HepG2 (cell line): ENCODE data around the gene ITGA2. TPM values are rescaled to one million over a fixed set of nuclear protein-coding genes. Genes with fewer than 3 reads are reported as not detected.

Experiments used
- DPF2 ChIP-seq: sonication (generic); formaldehyde crosslinking; IDR thresholded peaks from 2 replicates; pipeline ENCODE4 v1.4.0; 2020; ENCODE audit warnings: mild to moderate bottlenecking, low read depth, missing genetic modification reagents, borderline replicate concordance
- GABPA ChIP-seq, 2 experiments: IDR thresholded peaks; 2 replicates each; pipeline ENCODE4 v1.6.1; 2011 to 2016; ENCODE audit warnings: low read depth in 2 of 2, low read length in 1 of 2, missing biosample characterization in 1 of 2, missing genetic modification characterization in 1 of 2
- MAX ChIP-seq: IDR thresholded peaks from 2 replicates; pipeline ENCODE4 v1.6.1; 2012; ENCODE audit warnings: inconsistent platforms
- MIXL1 ChIP-seq: IDR thresholded peaks from 2 replicates; pipeline ENCODE4 v1.6.1; 2016
- RCOR2 ChIP-seq: IDR thresholded peaks from 2 replicates; pipeline ENCODE4 v1.6.1; 2016; ENCODE audit warnings: missing biosample characterization, missing genetic modification reagents
- THAP11 ChIP-seq: IDR thresholded peaks from 2 replicates; pipeline ENCODE4 v1.6.1; 2016; ENCODE audit warnings: missing biosample characterization, missing genetic modification reagents
- ZBTB39 ChIP-seq: sonication (generic); formaldehyde crosslinking; IDR thresholded peaks from 2 replicates; pipeline ENCODE4 v1.5.0; 2020; ENCODE audit warnings: missing genetic modification reagents
- ZBTB7A ChIP-seq: sonication (generic); formaldehyde crosslinking; IDR thresholded peaks from 2 replicates; pipeline ENCODE4 v1.8.0; 2022; ENCODE audit warnings: mild to moderate bottlenecking, missing genetic modification reagents
- ZC3H13 ChIP-seq: sonication (generic); formaldehyde crosslinking; IDR thresholded peaks from 2 replicates; pipeline ENCODE4 v1.8.1; 2023; ENCODE audit warnings: mild to moderate bottlenecking, missing genetic modification reagents, moderate library complexity
- ZNF326 ChIP-seq: sonication (generic); formaldehyde crosslinking; IDR thresholded peaks from 2 replicates; pipeline ENCODE4 v1.4.0; 2020; ENCODE audit warnings: missing genetic modification reagents, borderline replicate concordance
- ZNF670 ChIP-seq: sonication (generic); formaldehyde crosslinking; IDR thresholded peaks from 2 replicates; pipeline ENCODE4 v1.8.0; 2022; ENCODE audit warnings: mild to moderate bottlenecking, missing genetic modification reagents, borderline replicate concordance
- polyA plus RNA-seq, 8 experiments: library from polyadenylated mRNA; depleted of rRNA in 3 of 8; stranded (reverse) in 7 of 8; unstranded in 1 of 8; fragments of >200 nt; fragmentation: Illumina TruSeq in 4 of 8; extraction: Trizol in 4 of 8; gene quantifications; 2 replicates each; pipeline versions ENCODE4 v1.2.1 to v1.2.3, GENCODE V29; 2011 to 2016; ENCODE audit warnings: low read depth in 4 of 8, missing spikeins in 1 of 8, mixed read lengths in 1 of 8; ENCODE audit not compliant: insufficient read depth in 1 of 8
- total RNA-seq, 5 experiments: library from RNA; depleted of rRNA; stranded (reverse); fragments of >200 nt; fragmentation: Illumina TruSeq; extraction: Trizol; gene quantifications; 2 replicates each; pipeline ENCODE4 v1.2.3, GENCODE V29; 2016; ENCODE audit warnings: low read depth in 1 of 5
- TF ChIP-seq, protein P1 (sequence below): fragments of 450-650 bp; IDR thresholded peaks from 2 replicates; pipeline ENCODE4 v1.6.1; 2017; ENCODE audit warnings: mild to moderate bottlenecking
- TF ChIP-seq, protein P2 (sequence below): IDR thresholded peaks from 2 replicates; pipeline ENCODE4 v1.6.1; 2016; ENCODE audit warnings: low read depth

Gene ITGA2
- total and polyA plus RNA-seq, 2 of the 13 experiments (the other 11 are each of a cell fraction or from before 2014, with no cell fraction given) = 15.8 to 58.3 TPM

DNA sequence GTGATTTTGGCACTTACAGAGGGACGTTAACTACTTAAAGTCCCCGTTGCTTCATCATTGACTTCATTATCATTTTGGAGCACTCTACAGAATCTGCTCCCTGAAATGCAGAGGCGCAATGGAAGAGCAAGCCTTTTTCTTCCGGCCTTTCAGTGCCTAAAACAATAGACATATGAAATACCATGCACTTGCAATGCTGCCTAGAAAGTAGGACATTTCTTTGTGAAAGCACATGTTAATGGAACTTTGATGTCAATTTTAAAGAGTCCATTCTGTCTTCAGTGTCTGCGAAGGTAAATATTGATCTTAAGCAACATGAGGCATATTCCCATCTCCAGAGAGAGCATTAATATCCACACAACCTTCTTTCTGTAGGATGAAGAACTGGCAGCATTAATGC lies 36.3 kb downstream of the ITGA2 start (continued):
- TF ChIP-seq GABPA (IDR thresholded peaks at IDR 0.05; ENCODE audit: low read depth, low read length) (no peak), GABPA (CRISPR knock-in tag; IDR thresholded peaks at IDR 0.05; ENCODE audit: low read depth) (no peak), DPF2 (CRISPR knock-in tag) (no peak), MIXL1 (no peak), ZC3H13 (CRISPR knock-in tag) (no peak), ZBTB7A (no peak), RCOR2 (CRISPR knock-in tag) (0 out of 2 replicates have a peak, but pooled peaks have one; percentile 24), ZNF326 (no peak), ZBTB39 (no peak), MAX (peak; percentile 43; the same call in 1 of the 2 replicates), THAP11 (0 out of 2 replicates have a peak, but pooled peaks have one; percentile 14), ZNF670 (no peak)
- TF ChIP-seq, protein P1, sequence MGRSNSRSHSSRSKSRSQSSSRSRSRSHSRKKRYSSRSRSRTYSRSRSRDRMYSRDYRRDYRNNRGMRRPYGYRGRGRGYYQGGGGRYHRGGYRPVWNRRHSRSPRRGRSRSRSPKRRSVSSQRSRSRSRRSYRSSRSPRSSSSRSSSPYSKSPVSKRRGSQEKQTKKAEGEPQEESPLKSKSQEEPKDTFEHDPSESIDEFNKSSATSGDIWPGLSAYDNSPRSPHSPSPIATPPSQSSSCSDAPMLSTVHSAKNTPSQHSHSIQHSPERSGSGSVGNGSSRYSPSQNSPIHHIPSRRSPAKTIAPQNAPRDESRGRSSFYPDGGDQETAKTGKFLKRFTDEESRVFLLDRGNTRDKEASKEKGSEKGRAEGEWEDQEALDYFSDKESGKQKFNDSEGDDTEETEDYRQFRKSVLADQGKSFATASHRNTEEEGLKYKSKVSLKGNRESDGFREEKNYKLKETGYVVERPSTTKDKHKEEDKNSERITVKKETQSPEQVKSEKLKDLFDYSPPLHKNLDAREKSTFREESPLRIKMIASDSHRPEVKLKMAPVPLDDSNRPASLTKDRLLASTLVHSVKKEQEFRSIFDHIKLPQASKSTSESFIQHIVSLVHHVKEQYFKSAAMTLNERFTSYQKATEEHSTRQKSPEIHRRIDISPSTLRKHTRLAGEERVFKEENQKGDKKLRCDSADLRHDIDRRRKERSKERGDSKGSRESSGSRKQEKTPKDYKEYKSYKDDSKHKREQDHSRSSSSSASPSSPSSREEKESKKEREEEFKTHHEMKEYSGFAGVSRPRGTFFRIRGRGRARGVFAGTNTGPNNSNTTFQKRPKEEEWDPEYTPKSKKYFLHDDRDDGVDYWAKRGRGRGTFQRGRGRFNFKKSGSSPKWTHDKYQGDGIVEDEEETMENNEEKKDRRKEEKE = no peak
- TF ChIP-seq, protein P2, sequence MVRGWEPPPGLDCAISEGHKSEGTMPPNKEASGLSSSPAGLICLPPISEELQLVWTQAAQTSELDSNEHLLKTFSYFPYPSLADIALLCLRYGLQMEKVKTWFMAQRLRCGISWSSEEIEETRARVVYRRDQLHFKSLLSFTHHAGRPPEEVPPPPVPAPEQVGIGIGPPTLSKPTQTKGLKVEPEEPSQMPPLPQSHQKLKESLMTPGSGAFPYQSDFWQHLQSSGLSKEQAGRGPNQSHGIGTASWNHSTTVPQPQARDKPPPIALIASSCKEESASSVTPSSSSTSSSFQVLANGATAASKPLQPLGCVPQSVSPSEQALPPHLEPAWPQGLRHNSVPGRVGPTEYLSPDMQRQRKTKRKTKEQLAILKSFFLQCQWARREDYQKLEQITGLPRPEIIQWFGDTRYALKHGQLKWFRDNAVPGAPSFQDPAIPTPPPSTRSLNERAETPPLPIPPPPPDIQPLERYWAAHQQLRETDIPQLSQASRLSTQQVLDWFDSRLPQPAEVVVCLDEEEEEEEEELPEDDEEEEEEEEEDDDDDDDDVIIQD (CRISPR knock-in tag) = no peak
